ENCODE results near the gene CENPW. TPM values are rescaled to one million over a fixed set of nuclear protein-coding genes. Genes with fewer than 3 reads are reported as not detected.

Gene CENPW
- total RNA-seq, 2 donors from 2014 or later = 21.2 to 77.9 TPM

DNA sequence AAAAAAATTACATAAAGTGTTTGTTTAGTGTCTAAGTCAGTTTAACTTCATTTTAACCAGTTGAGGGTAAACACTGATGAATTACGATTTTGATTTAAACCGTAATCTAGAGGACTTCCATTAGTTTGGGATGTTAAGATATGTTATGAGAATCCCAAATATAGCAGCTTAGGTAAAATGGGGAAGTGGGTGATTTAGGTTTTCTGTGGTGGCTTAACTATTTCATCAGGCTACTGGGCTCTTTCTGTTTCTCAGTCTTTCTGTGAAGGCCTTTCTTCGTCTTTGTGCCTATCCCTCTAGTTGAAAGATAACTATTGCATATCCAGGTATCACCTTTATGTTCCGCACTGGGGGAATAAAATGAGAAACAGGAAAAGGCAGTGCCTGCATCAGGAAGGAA is 27.9 kb downstream of the CENPW start:
- no peaks in the 10 kb centered on the region for H3K36me3 ChIP-seq
- H3K4me1 ChIP-seq = no peaks in the 10 kb centered on the region
- TF ChIP-seq, protein P1, sequence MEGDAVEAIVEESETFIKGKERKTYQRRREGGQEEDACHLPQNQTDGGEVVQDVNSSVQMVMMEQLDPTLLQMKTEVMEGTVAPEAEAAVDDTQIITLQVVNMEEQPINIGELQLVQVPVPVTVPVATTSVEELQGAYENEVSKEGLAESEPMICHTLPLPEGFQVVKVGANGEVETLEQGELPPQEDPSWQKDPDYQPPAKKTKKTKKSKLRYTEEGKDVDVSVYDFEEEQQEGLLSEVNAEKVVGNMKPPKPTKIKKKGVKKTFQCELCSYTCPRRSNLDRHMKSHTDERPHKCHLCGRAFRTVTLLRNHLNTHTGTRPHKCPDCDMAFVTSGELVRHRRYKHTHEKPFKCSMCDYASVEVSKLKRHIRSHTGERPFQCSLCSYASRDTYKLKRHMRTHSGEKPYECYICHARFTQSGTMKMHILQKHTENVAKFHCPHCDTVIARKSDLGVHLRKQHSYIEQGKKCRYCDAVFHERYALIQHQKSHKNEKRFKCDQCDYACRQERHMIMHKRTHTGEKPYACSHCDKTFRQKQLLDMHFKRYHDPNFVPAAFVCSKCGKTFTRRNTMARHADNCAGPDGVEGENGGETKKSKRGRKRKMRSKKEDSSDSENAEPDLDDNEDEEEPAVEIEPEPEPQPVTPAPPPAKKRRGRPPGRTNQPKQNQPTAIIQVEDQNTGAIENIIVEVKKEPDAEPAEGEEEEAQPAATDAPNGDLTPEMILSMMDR (IDR thresholded peaks at IDR 0.05) = no peak
- H3K9ac ChIP-seq (ENCODE audit: low read depth in 2 of 2, low read length in 2 of 2) = no peak overlapping the region
- no peak for DNase-seq
- intact Hi-C loops (cut with DNase I) = loop anchor here (10.0 kb wide), 1 partner anchor 747 kb away; the partner anchor contains the start of gene RSPO3
- no peaks in the 10 kb centered on the region for H3K9me3 ChIP-seq
- no peaks in the 10 kb centered on the region for H3K27me3 ChIP-seq
- H3K4me3 ChIP-seq = no peak overlapping the region
- no peak overlapping the region for H3K27ac ChIP-seq

DNA sequence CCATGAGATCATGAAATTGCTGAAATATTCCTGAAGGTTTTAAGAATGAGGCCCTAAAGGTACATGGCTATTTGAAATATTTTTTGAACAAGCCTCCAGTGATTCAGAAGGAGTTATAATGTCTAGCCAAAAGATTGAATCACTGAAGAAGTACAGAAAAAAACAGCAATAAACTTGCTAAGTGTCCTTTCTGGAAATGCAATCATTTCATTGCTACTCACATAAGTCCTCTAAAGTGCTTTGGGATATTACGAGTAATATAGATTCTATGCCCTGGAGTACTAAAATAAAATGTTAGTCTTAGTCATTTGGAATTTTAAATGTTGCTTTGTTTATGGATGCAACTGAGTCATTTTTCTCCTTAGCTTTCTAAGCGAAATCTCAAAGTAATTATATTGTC is 32.7 kb downstream of the CENPW start:
- no peak overlapping the region for H3K9ac ChIP-seq (ENCODE audit: low read depth in 2 of 2, low read length in 2 of 2)
- H3K4me3 ChIP-seq = no peak overlapping the region
- DNase-seq = no peak
- H3K27ac ChIP-seq = no peak overlapping the region
- H3K36me3 ChIP-seq = no peaks in the 10 kb centered on the region
- no peaks in the 10 kb centered on the region for H3K4me1 ChIP-seq
- H3K9me3 ChIP-seq = no peaks in the 10 kb centered on the region
- intact Hi-C loops (cut with DNase I) = no loop called here
- H3K27me3 ChIP-seq = no peaks in the 10 kb centered on the region
- TF ChIP-seq, protein P1 (IDR thresholded peaks at IDR 0.05) = no peak

DNA sequence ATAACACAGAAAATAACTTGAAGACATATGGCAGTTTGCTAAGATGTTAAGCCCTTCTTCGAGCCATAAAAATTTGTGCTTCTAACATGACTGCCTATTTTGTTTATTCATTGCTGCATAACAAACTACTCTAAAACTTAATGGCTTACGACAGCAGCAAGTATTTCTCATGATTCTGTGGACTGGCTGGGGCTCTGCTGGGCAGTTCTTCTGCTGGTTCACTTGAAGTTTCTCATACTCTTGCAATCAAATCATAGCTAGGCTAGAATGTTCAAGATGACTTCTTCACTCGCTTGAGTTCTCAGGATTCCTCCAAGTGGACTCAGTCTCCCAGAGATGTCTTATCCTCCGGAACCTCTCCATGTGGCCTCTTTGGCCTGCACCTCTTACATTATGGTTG is 33.4 kb downstream of the CENPW start:
- no peak overlapping the region for H3K4me3 ChIP-seq
- intact Hi-C loops (cut with DNase I) = no loop called here
- H3K9ac ChIP-seq (ENCODE audit: low read depth in 2 of 2, low read length in 2 of 2) = no peak overlapping the region
- H3K4me1 ChIP-seq = no peaks in the 10 kb centered on the region
- no peaks in the 10 kb centered on the region for H3K9me3 ChIP-seq
- no peaks in the 10 kb centered on the region for H3K27me3 ChIP-seq
- TF ChIP-seq, protein P1 (IDR thresholded peaks at IDR 0.05) = no peak
- H3K27ac ChIP-seq = no peak overlapping the region
- DNase-seq = no peak
- no peaks in the 10 kb centered on the region for H3K36me3 ChIP-seq

DNA sequence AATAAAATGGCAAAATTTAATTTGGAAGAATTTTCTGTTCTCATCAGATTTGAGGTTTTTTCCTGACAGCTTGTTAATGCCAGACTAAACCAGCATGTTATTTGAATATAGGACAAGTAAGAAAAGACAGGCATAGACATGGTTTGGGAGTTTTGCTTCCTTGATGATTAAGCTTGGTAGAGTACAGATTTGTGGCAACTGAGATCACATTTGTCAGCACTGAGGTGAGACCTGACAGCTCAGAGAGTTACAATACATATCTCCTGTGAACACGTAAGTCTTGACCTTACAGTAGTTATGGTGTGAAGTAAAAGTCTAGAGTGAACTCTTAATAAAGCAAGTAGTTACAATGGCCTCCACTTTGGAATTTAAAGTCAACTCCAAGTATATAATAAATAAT is 34.5 kb downstream of the CENPW start:
- Histone ChIP-seq H3K9ac (ENCODE audit: low read depth in 2 of 2, low read length in 2 of 2) (no peak overlapping the region), H3K9me3 (no peaks in the 10 kb centered on the region), H3K27me3 (no peaks in the 10 kb centered on the region), H3K36me3 (no peaks in the 10 kb centered on the region), H3K4me3 (no peak overlapping the region), H3K27ac (no peak overlapping the region), H3K4me1 (no peaks in the 10 kb centered on the region)
- intact Hi-C loops (cut with DNase I) = no loop called here
- TF ChIP-seq, protein P1 (IDR thresholded peaks at IDR 0.05) = no peak
- DNase-seq = no peak

DNA sequence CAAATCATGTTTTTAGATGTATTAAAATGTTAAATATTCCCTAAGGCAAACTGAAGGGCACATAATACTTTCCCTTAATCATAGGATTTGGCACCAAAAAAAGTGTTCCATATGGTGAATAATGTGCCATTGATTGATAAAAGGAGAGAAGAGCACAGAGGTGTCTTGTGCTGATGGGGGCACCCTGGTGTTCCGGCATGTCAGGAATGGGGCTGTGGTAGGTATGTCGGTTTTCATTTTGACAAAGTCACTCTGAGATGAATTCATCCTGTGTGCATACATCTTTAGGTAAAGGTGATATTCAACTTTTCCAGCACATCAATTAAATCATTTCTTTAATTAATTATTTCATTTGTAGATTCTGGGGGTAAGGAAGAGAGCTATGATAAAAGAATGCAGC is 36.8 kb downstream of the CENPW start:
- intact Hi-C loops (cut with DNase I) = no loop called here
- Histone ChIP-seq H3K9ac (ENCODE audit: low read depth in 2 of 2, low read length in 2 of 2) (no peak overlapping the region), H3K4me1 (no peaks in the 10 kb centered on the region), H3K4me3 (no peak overlapping the region), H3K27me3 (no peaks in the 10 kb centered on the region), H3K27ac (no peak overlapping the region), H3K9me3 (no peaks in the 10 kb centered on the region), H3K36me3 (no peaks in the 10 kb centered on the region)
- TF ChIP-seq, protein P1 (IDR thresholded peaks at IDR 0.05) = no peak
- DNase-seq = no peak

Data from colonic mucosa (tissue), 4 donors.